K562 (cell line): ENCODE results near the gene HCN1. TPM values are rescaled to one million over a fixed set of nuclear protein-coding genes. Genes with fewer than 3 reads are reported as not detected.

Experiments
- ATAC-seq: fragments of 200-7000 bp; cut with Tn5 transposase; 3 replicates; pipeline ENCODE4 v1.9.1; 2020; ENCODE audit warnings: moderate library complexity
- BruUV-seq: library from RNA; stranded (reverse); fragments of 400-500 nt; replicated peaks from 2 replicates; lab custom pipeline; 2021; lab: Mats Ljungman, UMichigan
- CTCF ChIA-PET: fragments of 300-600 bp; formaldehyde crosslinking; extraction: SDS; loops from one replicate; lab custom pipeline; 2021; ENCODE audit warnings: low intra/inter-chr PET ratio; lab: Yijun Ruan, JAX
- POLR2A ChIA-PET: fragments of 300-600, 350-650 bp; sonication (Branson Sonifier 250); formaldehyde crosslinking; extraction: SDS; loops from one replicate; lab custom pipeline; 2021; ENCODE audit warnings: antibody characterized with exemption, inconsistent platforms; lab: Yijun Ruan, JAX
- DNase-seq, 4 experiments: peaks; one replicate each; pipeline versions ENCODE4 v3.0.0 to v3.0.0-alpha.2; 2011 to 2018; ENCODE audit warnings: low spot score in 3 of 4, mixed read lengths in 3 of 4; ENCODE audit errors: extremely low read depth in 1 of 4
- FAIRE-seq: peaks from 2 replicates; lab custom pipeline; 2011; peaks lifted over from hg19 to GRCh38; lab: Jason Lieb, UNC
- H2AFZ ChIP-seq: 2 replicates; pipeline ENCODE4 v1.6.0; 2011; ENCODE audit warnings: low read depth, low read length, control low read depth, inconsistent platforms
- H3K27ac ChIP-seq: fragments of 200-600 bp; 3 replicates; pipeline ENCODE4 v1.8.0; 2011; ENCODE audit warnings: low read depth, mild to moderate bottlenecking, control low read depth, inconsistent platforms, low read length, moderate library complexity, mixed read lengths; ENCODE audit errors: extremely low read depth
- H3K27me3 ChIP-seq, 2 experiments: fragments of 300-600 bp in 1 of 2; 2 replicates in 1 of 2; 3 replicates in 1 of 2; pipeline versions ENCODE4 v1.6.0 to v1.8.0; 2011; ENCODE audit warnings: inconsistent platforms in 2 of 2, low read length in 2 of 2, mild to moderate bottlenecking in 1 of 2, mixed read lengths in 1 of 2, moderate library complexity in 1 of 2; ENCODE audit not compliant: control insufficient read depth in 2 of 2, insufficient read depth in 2 of 2
- H3K36me3 ChIP-seq: fragments of 300-600 bp; 3 replicates; pipeline ENCODE4 v1.8.0; 2011; ENCODE audit warnings: mild to moderate bottlenecking, low read length, inconsistent platforms; ENCODE audit not compliant: control insufficient read depth, insufficient read depth
- H3K4me1 ChIP-seq, 2 experiments: fragments of 200-600 bp in 1 of 2; replicated peaks in 1 of 2; 2 replicates in 1 of 2; 3 replicates in 1 of 2; pipeline versions ENCODE4 v1.5.1 to v1.8.0; 2011; ENCODE audit warnings: inconsistent platforms in 2 of 2, low read length in 2 of 2, mild to moderate bottlenecking in 1 of 2, mixed read lengths in 1 of 2, moderate library complexity in 1 of 2; ENCODE audit not compliant: control insufficient read depth in 2 of 2, insufficient read depth in 2 of 2
- H3K4me2 ChIP-seq: 2 replicates; pipeline ENCODE4 v1.6.1; 2011; ENCODE audit warnings: low read length, control low read depth, inconsistent platforms, mixed read lengths; ENCODE audit not compliant: insufficient read depth
- H3K4me3 ChIP-seq: fragments of 200-600 bp; sonication (generic), shearing (Covaris generic); 2 replicates; pipeline ENCODE4 v1.5.1; 2016; ENCODE audit warnings: control low read depth, inconsistent platforms
- H3K79me2 ChIP-seq: fragments of 200-600 bp; 3 replicates; pipeline ENCODE4 v1.8.0; 2011; ENCODE audit warnings: low read length, inconsistent platforms; ENCODE audit not compliant: control insufficient read depth, insufficient read depth
- H3K9ac ChIP-seq, 2 experiments: 2 replicates each; pipeline versions ENCODE4 v1.6.0 to v1.6.1; 2011; ENCODE audit warnings: low read depth in 2 of 2, low read length in 2 of 2, control low read depth in 1 of 2, inconsistent platforms in 1 of 2, mild to moderate bottlenecking in 1 of 2, mixed read lengths in 1 of 2; ENCODE audit not compliant: insufficient read depth in 1 of 2
- H3K9me1 ChIP-seq: one replicate; pipeline ENCODE4 v1.6.0; 2011; ENCODE audit warnings: inconsistent platforms, mild to moderate bottlenecking, low read length, moderate library complexity; ENCODE audit not compliant: control insufficient read depth, insufficient read depth
- H3K9me3 ChIP-seq: replicated peaks from 2 replicates; pipeline ENCODE4 v1.5.1; 2011; ENCODE audit warnings: low read depth, low read length, inconsistent platforms; ENCODE audit not compliant: control insufficient read depth, insufficient read depth
- H4K20me1 ChIP-seq: replicated peaks from 2 replicates; pipeline ENCODE4 v1.6.1; 2011; ENCODE audit warnings: low read length, inconsistent platforms, mixed read lengths; ENCODE audit not compliant: control insufficient read depth, insufficient read depth
- ARNT ChIP-seq, 2 experiments: fragments of 450-650 bp; IDR thresholded peaks; 2 replicates each; pipeline ENCODE4 v1.6.1; 2016; ENCODE audit warnings: mild to moderate bottlenecking in 1 of 2
- CREB3L1 ChIP-seq: fragments of 450-650 bp; IDR thresholded peaks from 2 replicates; pipeline ENCODE4 v1.6.1; 2014; ENCODE audit warnings: low read depth, mild to moderate bottlenecking, moderate library complexity, borderline replicate concordance
- GTF2E2 ChIP-seq: fragments of 200-800 bp; sonication (Bioruptor generic); IDR thresholded peaks from 2 replicates; pipeline ENCODE4 v1.6.1; 2016; ENCODE audit warnings: missing genetic modification characterization, missing compliant biosample characterization
- KLF6 ChIP-seq: fragments of 250-450 bp; sonication (Bioruptor Pico); IDR thresholded peaks from 2 replicates; pipeline ENCODE4 v1.4.0; 2020; ENCODE audit warnings: mild to moderate bottlenecking, moderate library complexity, borderline replicate concordance
- NRF1 ChIP-seq, 2 experiments: fragments of 450-650 bp; IDR thresholded peaks in 1 of 2; conservative IDR thresholded peaks in 1 of 2; 2 replicates each; pipeline ENCODE4 v1.6.1; 2014; ENCODE audit warnings: mild to moderate bottlenecking in 2 of 2
- PML ChIP-seq: IDR thresholded peaks from 2 replicates; pipeline ENCODE4 v1.6.1; 2012; ENCODE audit warnings: low read length, inconsistent platforms
- SLC30A9 ChIP-seq: fragments of 250-450 bp; sonication (Bioruptor Pico); IDR thresholded peaks from 2 replicates; pipeline ENCODE4 v1.8.0; 2022; ENCODE audit warnings: mild to moderate bottlenecking, moderate library complexity
- SP2 ChIP-seq: IDR thresholded peaks from 2 replicates; pipeline ENCODE4 v1.6.1; 2011; ENCODE audit warnings: mild to moderate bottlenecking, low read depth, low read length, moderate library complexity; ENCODE audit not compliant: poor library complexity, severe bottlenecking; ENCODE audit errors: extremely low read depth
- ZNF277 ChIP-seq: fragments of 250-450 bp; sonication (Bioruptor Pico); IDR thresholded peaks from 2 replicates; pipeline ENCODE4 v1.8.0; 2022; ENCODE audit warnings: inconsistent platforms, mild to moderate bottlenecking, moderate library complexity, borderline replicate concordance
- ZNF609 ChIP-seq: sonication (generic); formaldehyde crosslinking; IDR thresholded peaks from 2 replicates; pipeline ENCODE4 v1.8.1; 2023; ENCODE audit warnings: missing genetic modification reagents, mild to moderate bottlenecking, borderline replicate concordance
- WGBS: fragments of 100-300 bp; shearing (Covaris generic); methylation state at CpG from one replicate; pipeline ENCODE4 v1.1.6; 2016; ENCODE audit warnings: low coverage, mixed read lengths; ENCODE audit not compliant: insufficient coverage; ENCODE audit errors: missing lambda C conversion rate; 5-methylcytosine and 5-hydroxymethylcytosine counted together
- in situ Hi-C: fragments of 300-500 bp; cut with MboI; formaldehyde crosslinking; loops from 4 replicates; pipeline ENCODE4 v1.15.0; 2018; ENCODE audit warnings: inconsistent platforms, mixed read lengths
- intact Hi-C: fragments of 100-400 bp; cut with micrococcal nuclease; formaldehyde crosslinking; loops from 2 replicates; pipeline ENCODE4 v1.14.2; 2022
- polyA plus RNA-seq, 8 experiments: library from polyadenylated mRNA; depleted of rRNA in 4 of 8; stranded (reverse) in 5 of 8; unstranded in 3 of 8; fragments of >200 nt; fragmentation: Nextera tagmentation in 2 of 8; fragmentation: Illumina TruSeq in 1 of 8; extraction: Ambion mirVana in 2 of 8; extraction: Trizol in 1 of 8; gene quantifications; 2 replicates each; pipeline versions ENCODE4 v1.2.1 to v1.2.3, GENCODE V29; 2011 to 2014; ENCODE audit warnings: inconsistent platforms in 1 of 8, missing spikeins in 1 of 8
- total RNA-seq, 7 experiments: library from RNA; depleted of rRNA in 6 of 7; stranded (reverse); fragments of >200 nt in 6 of 7; fragmentation: Illumina TruSeq in 2 of 7; extraction: Trizol in 2 of 7; gene quantifications; 2 replicates each; pipeline versions ENCODE4 v1.2.1 to v1.2.3, GENCODE V29; 2011 to 2021; ENCODE audit warnings: low replicate concordance in 1 of 7

HCN1 gene
- total and polyA plus RNA-seq, 9 of the 15 experiments (the other 6 are each of a cell fraction or from before 2014, with no cell fraction given): not detected

- no peak for TF ChIP-seq SLC30A9
- no peak for TF ChIP-seq ZNF277 (CRISPR knock-in tag)
- TF ChIP-seq ARNT (IDR thresholded peaks at IDR 0.05): no peak
- TF ChIP-seq, all 486 proteins: peak for 0
These were observed 278.7 kb downstream of the HCN1 start (continued) for GRCh38 chr5:45417285-45417998.

GRCh38 chr5:45414620-45415573 lies 281.3 kb downstream of the HCN1 start:
- H2AFZ ChIP-seq: no peak overlapping the region
- H3K4me2 ChIP-seq: no peak overlapping the region
- no peak overlapping the region for H3K27ac ChIP-seq
- ATAC-seq (no peak), DNase-seq (no peak), FAIRE-seq (no peak)
- no peaks in the 10 kb centered on the region; the same call in 1 of the 2 replicates for H3K9me3 ChIP-seq
- H3K4me3 ChIP-seq: no peak overlapping the region
- intact Hi-C loops (no loop called here), in situ Hi-C loops (no loop called here)
- H4K20me1 ChIP-seq: no peaks in the 10 kb centered on the region
- H3K79me2 ChIP-seq: no peaks in the 10 kb centered on the region
- no peak overlapping the region for H3K9ac ChIP-seq
- H3K36me3 ChIP-seq: no peaks in the 10 kb centered on the region
- H3K27me3 ChIP-seq: no peaks in the 10 kb centered on the region
- ChIA-PET CTCF (no interaction called here), POLR2A (no interaction called here)
- BruUV-seq: no TSS peak
- WGBS: 2% methylated on average over 2 of the region's 2 CpGs
- no peaks in the 10 kb centered on the region for H3K4me1 ChIP-seq
- H3K9me1 ChIP-seq: no peaks in the 10 kb centered on the region
- TF ChIP-seq KLF6 (no peak), PML (no peak), CREB3L1 (no peak), ZNF609 (CRISPR knock-in tag) (no peak), SP2 (no peak), GTF2E2 (tag) (no peak), NRF1 (conservative IDR thresholded peaks at IDR 0.05 in 1 of 2, IDR thresholded peaks at IDR 0.05 in 1 of 2) (no peak)
